22Rv1 (cell line): ENCODE results near the gene LILRB4.
"Not testable (repeated sequence)": the region's sequence is repeated elsewhere in the genome, so short reads cannot be mapped to it uniquely, and the experiment has no call there.

Experiments
- CTCF ChIP-seq: fragments of 450-650 bp; IDR thresholded peaks from 2 replicates; pipeline ENCODE4 v1.5.1; 2017; ENCODE audit warnings: mild to moderate bottlenecking
- ZFX ChIP-seq: fragments of 450-650 bp; IDR thresholded peaks from 2 replicates; pipeline ENCODE4 v1.6.1; 2017; ENCODE audit warnings: antibody characterized with exemption, borderline replicate concordance

- not testable (repeated sequence) for TF ChIP-seq CTCF, ZFX
Measured at GRCh38 chr19:54624234-54624633, 38.6 kb upstream of the LILRB4 start.
